Measurements from ENCODE around the gene TMEM39B.

GRCh38 chr1:32031578-32032274 lies 41.0 kb upstream of the TMEM39B start:
- no peak for TF ChIP-seq CTCF (IDR thresholded peaks at IDR 0.05; ENCODE audit: low read length)
- TF ChIP-seq EZH2 (IDR thresholded peaks at IDR 0.05; ENCODE audit: borderline replicate concordance, low read length) = no peak
